H1 (cell line): ENCODE data around the gene TNPO3. TPM values are rescaled to one million over a fixed set of nuclear protein-coding genes. Genes with fewer than 3 reads are reported as not detected.

ENCODE experiments used
- ASH2L ChIP-seq: fragments of 200-600, 300-600 bp; sonication (generic); IDR thresholded peaks from one replicate; pipeline ENCODE4 v1.7.1; 2017; ENCODE audit warnings: low read length
- BCL11A ChIP-seq, 2 experiments: IDR thresholded peaks; one replicate each; pipeline ENCODE4 v1.6.1; 2011; ENCODE audit warnings: low read depth in 2 of 2, low read length in 2 of 2, mild to moderate bottlenecking in 2 of 2
- CHD7 ChIP-seq: fragments of 300-600 bp; sonication (generic); IDR thresholded peaks from 2 replicates; pipeline ENCODE4 v1.7.1; 2012; ENCODE audit warnings: low read length, moderate library complexity, mild to moderate bottlenecking, inconsistent platforms; ENCODE audit not compliant: insufficient replicate concordance
- CREB1 ChIP-seq: IDR thresholded peaks from 2 replicates; pipeline ENCODE4 v1.6.1; 2012; ENCODE audit warnings: inconsistent platforms
- EGR1 ChIP-seq: IDR thresholded peaks from 2 replicates; pipeline ENCODE4 v1.6.1; 2011; ENCODE audit warnings: low read depth, low read length, borderline replicate concordance
- GTF2F1 ChIP-seq: IDR thresholded peaks from 2 replicates; pipeline ENCODE4 v1.6.1; 2012; ENCODE audit warnings: low read depth, low read length, improper control_type of control experiment, borderline replicate concordance
- POU5F1 ChIP-seq: IDR thresholded peaks from 2 replicates; pipeline ENCODE4 v1.6.1; 2011; ENCODE audit warnings: low read depth, mild to moderate bottlenecking, low read length, moderate library complexity
- TAF1 ChIP-seq: IDR thresholded peaks from 2 replicates; pipeline ENCODE4 v1.6.1; 2011; ENCODE audit warnings: mild to moderate bottlenecking, low read depth, low read length
- TBP ChIP-seq: IDR thresholded peaks from 2 replicates; pipeline ENCODE4 v1.6.1; 2011; ENCODE audit warnings: low read depth, low read length, improper control_type of control experiment
- polyA plus RNA-seq, 7 experiments: library from polyadenylated mRNA; depleted of rRNA in 3 of 7; stranded (reverse) in 5 of 7; unstranded in 2 of 7; fragments of >200 nt in 5 of 7; fragments of 200-250 nt in 2 of 7; gene quantifications; 1 replicate in 5 of 7; 2 replicates in 1 of 7; 4 replicates in 1 of 7; pipeline versions ENCODE4 v1.2.1 to v1.2.3, GENCODE V29; 2011 to 2013; ENCODE audit warnings: missing spikeins in 2 of 7, mixed read lengths in 2 of 7
- total RNA-seq: library from RNA; stranded (reverse); fragmentation: NEBNext Ultra II Directional; extraction: Animal tissue kit (Norgen Biotek cat#: 25700); gene quantifications from 2 replicates; pipeline ENCODE4 v1.2.1, GENCODE V29; 2021

The TNPO3 gene
- total and polyA plus RNA-seq, 2 of the 8 experiments (the other 6 are each of a cell fraction or from before 2014, with no cell fraction given): 67.6 to 99.2 TPM

- TF ChIP-seq CHD7: no peak
- TF ChIP-seq POU5F1: no peak
- TF ChIP-seq ASH2L: no peak
- TF ChIP-seq CREB1: no peak
- no peak for TF ChIP-seq TBP
- no peak for TF ChIP-seq TAF1
- TF ChIP-seq GTF2F1: no peak
- TF ChIP-seq BCL11A (IDR thresholded peaks at IDR 0.05; ENCODE audit: low read depth in 2 of 2, low read length in 2 of 2): no peak
- no peak for TF ChIP-seq EGR1
Measured at GRCh38 chr7:129017264-129017663, 37.6 kb downstream of the TNPO3 start (continued).
